ENCODE data around the gene RBM12. TPM values are rescaled to one million over a fixed set of nuclear protein-coding genes. Genes with fewer than 3 reads are reported as not detected.
A peak's percentile ranks its signal among the peaks of the same experiment; 100 is the strongest.
"Not testable (repeated sequence)": the region's sequence is repeated elsewhere in the genome, so short reads cannot be mapped to it uniquely, and the experiment has no call there.

RBM12 gene, protein sequence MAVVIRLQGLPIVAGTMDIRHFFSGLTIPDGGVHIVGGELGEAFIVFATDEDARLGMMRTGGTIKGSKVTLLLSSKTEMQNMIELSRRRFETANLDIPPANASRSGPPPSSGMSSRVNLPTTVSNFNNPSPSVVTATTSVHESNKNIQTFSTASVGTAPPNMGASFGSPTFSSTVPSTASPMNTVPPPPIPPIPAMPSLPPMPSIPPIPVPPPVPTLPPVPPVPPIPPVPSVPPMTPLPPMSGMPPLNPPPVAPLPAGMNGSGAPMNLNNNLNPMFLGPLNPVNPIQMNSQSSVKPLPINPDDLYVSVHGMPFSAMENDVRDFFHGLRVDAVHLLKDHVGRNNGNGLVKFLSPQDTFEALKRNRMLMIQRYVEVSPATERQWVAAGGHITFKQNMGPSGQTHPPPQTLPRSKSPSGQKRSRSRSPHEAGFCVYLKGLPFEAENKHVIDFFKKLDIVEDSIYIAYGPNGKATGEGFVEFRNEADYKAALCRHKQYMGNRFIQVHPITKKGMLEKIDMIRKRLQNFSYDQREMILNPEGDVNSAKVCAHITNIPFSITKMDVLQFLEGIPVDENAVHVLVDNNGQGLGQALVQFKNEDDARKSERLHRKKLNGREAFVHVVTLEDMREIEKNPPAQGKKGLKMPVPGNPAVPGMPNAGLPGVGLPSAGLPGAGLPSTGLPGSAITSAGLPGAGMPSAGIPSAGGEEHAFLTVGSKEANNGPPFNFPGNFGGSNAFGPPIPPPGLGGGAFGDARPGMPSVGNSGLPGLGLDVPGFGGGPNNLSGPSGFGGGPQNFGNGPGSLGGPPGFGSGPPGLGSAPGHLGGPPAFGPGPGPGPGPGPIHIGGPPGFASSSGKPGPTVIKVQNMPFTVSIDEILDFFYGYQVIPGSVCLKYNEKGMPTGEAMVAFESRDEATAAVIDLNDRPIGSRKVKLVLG
- 8.9 TPM for total RNA-seq

DNA sequence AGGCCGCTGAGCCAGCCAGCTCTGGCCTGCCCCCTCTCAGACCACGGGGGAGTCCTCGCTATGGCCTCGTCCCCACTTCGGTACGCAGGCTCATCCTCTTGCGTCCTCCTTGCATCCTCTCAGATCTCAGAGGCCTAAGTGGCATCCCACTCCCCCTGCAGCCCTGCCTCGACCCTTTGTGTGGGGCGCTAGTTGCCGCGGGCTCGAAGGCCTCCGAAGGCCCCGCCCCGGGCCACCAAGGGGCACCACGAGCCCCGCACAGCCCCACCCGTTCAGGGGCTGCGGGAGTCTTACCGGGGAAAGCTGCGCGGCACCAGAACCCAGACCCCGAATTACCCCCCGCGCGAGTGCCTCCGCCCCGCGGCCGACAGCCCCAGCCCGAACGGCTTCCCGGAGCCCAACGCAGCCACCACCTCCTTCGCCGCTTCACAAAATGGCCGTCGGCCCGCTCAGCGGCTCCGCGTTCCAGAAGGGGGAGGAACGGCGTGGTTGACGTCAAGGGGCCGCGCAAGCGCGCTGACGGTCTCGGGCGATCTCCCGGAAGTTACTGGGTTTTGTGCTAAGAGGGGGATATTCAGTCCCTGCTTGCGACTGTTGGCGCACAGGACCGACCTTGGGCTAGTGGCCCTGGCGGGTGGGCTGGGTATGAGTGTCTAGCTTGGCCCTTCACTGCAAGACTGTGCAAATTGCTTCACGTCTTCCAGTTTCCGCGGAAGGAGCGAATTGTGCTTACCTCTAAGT lies at the start of gene RBM12, which contains the start of gene CPNE1:
RBM12 (minus strand) TSS at position 435 of the 741 bp plus-strand sequence. CDS start 9,578 bp downstream, outside the sequence.
CPNE1 (minus strand) TSS at position 435 of the 741 bp plus-strand sequence. CDS start 31,977 bp downstream, outside the sequence.
- intact Hi-C loops (cut with DNase I) = loop anchor here (1.0 to 5.0 kb wide), 5 partner anchors 34 to 122 kb away; partner anchors contain the start of genes ERGIC3, NFS1, RBM39 and ROMO1
- peak; percentile 61 to 95 for DNase-seq (ENCODE audit: low spot score in 2 of 2)

DNA sequence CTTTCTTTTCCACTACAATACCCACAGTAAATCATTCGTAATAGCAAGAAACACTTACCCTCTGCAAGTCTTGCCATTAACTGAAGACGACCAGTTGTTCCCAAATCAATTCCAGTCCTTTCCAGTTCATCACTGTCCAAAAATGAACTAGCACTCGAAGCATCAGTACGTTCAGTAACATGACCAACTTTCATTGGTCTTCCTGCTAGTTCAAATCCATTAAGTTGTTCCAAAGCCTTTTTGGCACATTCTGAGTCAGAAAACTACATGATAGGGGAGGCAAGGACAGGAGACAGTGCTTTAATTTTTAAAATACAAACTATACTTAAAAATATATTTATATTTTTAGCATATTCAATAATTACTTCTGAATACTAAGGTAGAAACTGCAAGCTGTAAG lies 49.4 kb upstream of the RBM12 start:
- no peaks in the 10 kb centered on the region for H3K27me3 ChIP-seq
- peaks cover 96 to 100% of the 10 kb centered on the region in 2 donors for H3K36me3 ChIP-seq
- no peak for DNase-seq (ENCODE audit: low spot score in 2 of 2)
- H3K27ac ChIP-seq = no peak overlapping the region
- H3K9me3 ChIP-seq = no peaks in the 10 kb centered on the region
- peaks cover 0 to 13% of the 10 kb centered on the region in 2 donors for H3K4me1 ChIP-seq
- no peak overlapping the region for H3K4me3 ChIP-seq
- TF ChIP-seq, protein P1, sequence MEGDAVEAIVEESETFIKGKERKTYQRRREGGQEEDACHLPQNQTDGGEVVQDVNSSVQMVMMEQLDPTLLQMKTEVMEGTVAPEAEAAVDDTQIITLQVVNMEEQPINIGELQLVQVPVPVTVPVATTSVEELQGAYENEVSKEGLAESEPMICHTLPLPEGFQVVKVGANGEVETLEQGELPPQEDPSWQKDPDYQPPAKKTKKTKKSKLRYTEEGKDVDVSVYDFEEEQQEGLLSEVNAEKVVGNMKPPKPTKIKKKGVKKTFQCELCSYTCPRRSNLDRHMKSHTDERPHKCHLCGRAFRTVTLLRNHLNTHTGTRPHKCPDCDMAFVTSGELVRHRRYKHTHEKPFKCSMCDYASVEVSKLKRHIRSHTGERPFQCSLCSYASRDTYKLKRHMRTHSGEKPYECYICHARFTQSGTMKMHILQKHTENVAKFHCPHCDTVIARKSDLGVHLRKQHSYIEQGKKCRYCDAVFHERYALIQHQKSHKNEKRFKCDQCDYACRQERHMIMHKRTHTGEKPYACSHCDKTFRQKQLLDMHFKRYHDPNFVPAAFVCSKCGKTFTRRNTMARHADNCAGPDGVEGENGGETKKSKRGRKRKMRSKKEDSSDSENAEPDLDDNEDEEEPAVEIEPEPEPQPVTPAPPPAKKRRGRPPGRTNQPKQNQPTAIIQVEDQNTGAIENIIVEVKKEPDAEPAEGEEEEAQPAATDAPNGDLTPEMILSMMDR (IDR thresholded peaks at IDR 0.05) = no peak
- intact Hi-C loops (cut with DNase I) = no loop called here

More for the DNA sequence above, at the start of gene RBM12, which contains the start of gene CPNE1:
- H3K36me3 ChIP-seq = peaks cover 8 to 14% of the 10 kb centered on the region in 2 donors
- H3K9me3 ChIP-seq = no peaks in the 10 kb centered on the region
- peak within 1 kb of the TSS; percentile 97 to 98 for H3K27ac ChIP-seq
- peak within 1 kb of the TSS; percentile 91 to 96 for H3K4me3 ChIP-seq
- H3K27me3 ChIP-seq = no peaks in the 10 kb centered on the region
- H3K4me1 ChIP-seq = peaks cover 2 to 24% of the 10 kb centered on the region in 2 donors
- TF ChIP-seq, protein P1 (IDR thresholded peaks at IDR 0.05) = peak in 2 of 3 experiments; percentile 7 to 14

DNA sequence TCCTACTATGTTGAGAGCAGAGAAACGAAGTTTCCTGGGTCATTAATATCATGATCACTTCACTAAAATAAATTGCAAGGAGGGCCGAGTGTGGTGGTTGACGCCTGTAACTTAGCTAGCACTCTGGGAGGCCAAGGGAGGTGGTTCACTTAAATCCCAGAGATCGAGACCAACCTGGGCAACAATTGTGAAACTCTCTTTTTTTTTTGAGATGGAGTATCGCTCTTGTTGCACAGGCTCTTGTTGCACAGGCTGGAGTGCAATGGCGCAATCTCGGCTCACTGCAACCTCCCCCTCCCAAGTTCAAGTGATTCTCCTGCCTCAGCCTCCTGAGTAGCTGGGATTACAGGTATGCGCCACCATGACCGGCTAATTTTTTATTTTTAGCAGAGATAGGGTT lies 48.4 kb upstream of the RBM12 start:
- DNase-seq (ENCODE audit: low spot score in 2 of 2); H3K9me3 ChIP-seq; intact Hi-C loops (cut with DNase I); H3K27ac ChIP-seq; H3K27me3 ChIP-seq; H3K4me3 ChIP-seq: not testable (repeated sequence)
- peaks cover 88 to 98% of the 10 kb centered on the region in 2 donors for H3K36me3 ChIP-seq
- peaks cover 0 to 13% of the 10 kb centered on the region in 2 donors for H3K4me1 ChIP-seq

DNA sequence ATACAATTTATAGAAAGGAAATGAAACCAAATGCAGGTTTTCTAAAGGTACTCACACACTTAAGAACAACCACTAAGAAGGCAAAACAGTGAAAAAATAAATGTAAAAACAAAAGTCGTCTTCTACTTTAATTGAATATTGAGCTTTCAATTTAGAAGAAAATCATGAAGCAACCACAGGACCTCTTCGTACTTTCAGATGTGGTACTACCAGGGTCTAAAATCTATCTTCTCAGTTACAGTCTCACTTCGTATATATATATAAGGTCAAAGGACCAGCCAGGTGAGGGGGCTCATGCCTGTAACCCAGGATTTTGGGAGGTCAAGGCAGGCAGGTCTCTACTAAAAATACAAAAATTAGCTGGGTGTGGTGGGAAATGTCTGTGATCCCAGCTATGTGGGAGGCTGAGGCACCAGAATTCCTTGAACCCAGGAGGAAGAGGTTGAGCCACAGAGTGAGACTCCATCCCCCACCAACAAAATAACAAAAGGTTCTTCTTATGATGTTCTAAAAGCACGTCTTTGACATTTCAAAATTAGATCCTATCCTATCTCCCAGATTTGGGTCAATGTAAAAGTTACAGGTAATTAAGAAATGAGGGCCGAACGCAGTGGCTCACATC lies 47.0 kb upstream of the RBM12 start:
- Histone ChIP-seq H3K27me3 (no peaks in the 10 kb centered on the region), H3K9me3 (no peaks in the 10 kb centered on the region), H3K4me1 (peaks cover 0 to 13% of the 10 kb centered on the region in 2 donors), H3K27ac (no peak overlapping the region), H3K4me3 (no peak overlapping the region), H3K36me3 (peaks cover 78 to 91% of the 10 kb centered on the region in 2 donors)
- intact Hi-C loops (cut with DNase I) = no loop called here
- TF ChIP-seq, protein P1 (IDR thresholded peaks at IDR 0.05) = no peak
- DNase-seq (ENCODE audit: low spot score in 2 of 2) = no peak

DNA sequence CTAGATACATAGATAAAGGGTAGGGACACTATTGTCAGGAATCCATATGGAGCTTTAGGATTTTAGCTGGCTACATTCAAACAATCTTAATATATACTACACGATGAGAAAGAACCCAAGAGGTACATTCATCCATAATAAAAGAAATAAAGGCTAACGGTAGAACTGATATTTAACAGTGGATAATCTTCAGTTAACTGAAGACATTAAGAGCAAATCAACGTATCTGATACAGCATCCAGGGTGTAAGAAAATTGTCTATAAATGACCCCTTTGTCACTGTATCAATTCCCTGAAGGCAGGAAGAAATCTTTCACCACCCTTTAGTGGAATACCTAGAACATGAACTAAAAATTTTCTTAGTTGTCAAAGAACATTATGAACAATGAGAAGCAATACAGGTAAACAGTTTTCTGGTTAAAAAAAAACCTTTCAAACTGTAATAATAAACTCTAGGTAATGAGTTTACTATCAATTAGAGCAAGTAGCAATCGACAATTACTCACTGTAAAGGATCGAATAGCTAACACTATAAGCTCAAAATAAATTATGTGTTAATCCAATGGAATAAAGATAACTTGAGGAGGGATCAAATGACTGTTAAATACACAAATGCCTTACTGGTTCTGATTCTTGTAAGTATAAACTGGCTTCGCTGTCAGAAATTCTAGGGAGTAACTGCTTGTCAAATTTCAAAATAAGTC lies 46.3 kb upstream of the RBM12 start:
- Histone ChIP-seq H3K27ac (no peak overlapping the region), H3K9me3 (no peaks in the 10 kb centered on the region), H3K27me3 (no peaks in the 10 kb centered on the region), H3K4me3 (no peak overlapping the region), H3K36me3 (peaks cover 78 to 91% of the 10 kb centered on the region in 2 donors), H3K4me1 (peaks cover 0 to 13% of the 10 kb centered on the region in 2 donors)
- DNase-seq (ENCODE audit: low spot score in 2 of 2) = no peak
- TF ChIP-seq, protein P1 (IDR thresholded peaks at IDR 0.05) = no peak
- intact Hi-C loops (cut with DNase I) = no loop called here

All from ascending aorta (tissue), 2 donors.